Left ventricle myocardium inferior (tissue), 1 donor: ENCODE data around the gene ISLR2. TPM values are rescaled to one million over a fixed set of nuclear protein-coding genes. Genes with fewer than 3 reads are reported as not detected.

Source experiments
- DNase-seq: peaks from one replicate; pipeline ENCODE4 v3.0.0-alpha.2; 2020
- H3K27ac ChIP-seq: fragments of 200-600 bp; replicated peaks from 2 replicates; pipeline ENCODE4 v1.8.0; 2021
- H3K27me3 ChIP-seq: fragments of 200-600 bp; 2 replicates; pipeline ENCODE4 v1.8.0; 2021; ENCODE audit warnings: low read depth
- H3K36me3 ChIP-seq: fragments of 200-600 bp; 2 replicates; pipeline ENCODE4 v1.8.0; 2021
- H3K4me1 ChIP-seq: fragments of 200-600 bp; 2 replicates; pipeline ENCODE4 v1.8.0; 2021
- H3K4me3 ChIP-seq: fragments of 200-600 bp; 2 replicates; pipeline ENCODE4 v1.8.0; 2021; ENCODE audit warnings: mild to moderate bottlenecking, moderate library complexity
- H3K9me3 ChIP-seq: fragments of 200-600 bp; replicated peaks from 2 replicates; pipeline ENCODE4 v1.8.0; 2021
- CTCF ChIP-seq: fragments of 200-600 bp; IDR thresholded peaks from 2 replicates; pipeline ENCODE4 v1.8.0; 2021; ENCODE audit warnings: antibody characterized with exemption, mild to moderate bottlenecking, borderline replicate concordance
- intact Hi-C: fragments of 100-400 bp; cut with micrococcal nuclease; formaldehyde crosslinking; loops from one replicate; pipeline ENCODE4 v1.11.0; 2022
- total RNA-seq: library from RNA; stranded (reverse); fragmentation: NEBNext Ultra II Directional; extraction: Animal tissue kit (Norgen Biotek cat#: 25700); gene quantifications from one replicate; pipeline ENCODE4 v1.2.1, GENCODE V29; 2021
- donor health status: DM: no; HTN: yes; CAD: no; lungs with severe emphysema.

Gene ISLR2
- total RNA-seq, 1 donor from 2014 or later = 2.6 TPM

DNA sequence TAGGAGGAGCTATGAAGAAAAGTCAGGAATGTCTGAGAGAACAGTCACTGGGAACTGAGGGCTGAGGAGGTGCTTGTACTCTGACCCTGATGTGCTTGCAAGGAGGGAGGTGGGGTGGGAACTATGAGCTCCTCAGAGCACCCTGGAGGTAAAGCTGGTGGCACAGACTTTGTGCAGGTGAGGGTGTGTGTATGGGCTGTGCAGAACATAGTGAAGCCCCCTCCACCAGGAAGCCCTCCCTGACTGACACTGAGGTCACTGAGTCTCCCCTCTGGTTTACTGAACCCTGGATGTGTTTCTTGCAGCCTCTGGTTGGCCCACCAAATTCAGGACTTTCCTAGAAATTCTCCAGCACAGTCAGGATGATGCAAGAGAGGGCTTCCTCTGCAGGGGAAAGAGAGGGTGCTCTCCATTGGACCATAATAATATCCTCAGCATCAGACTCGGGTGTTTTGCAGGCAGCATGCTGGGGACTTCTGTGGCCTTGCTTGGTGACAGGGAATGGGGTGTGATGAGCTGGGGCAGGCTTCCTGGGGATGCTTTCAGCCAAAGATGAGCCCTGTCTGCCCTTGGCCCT lies 41.7 kb downstream of the ISLR2 start:
- H3K9me3 ChIP-seq = no peaks in the 10 kb centered on the region
- peaks cover 67% of the 10 kb centered on the region for H3K4me1 ChIP-seq
- intact Hi-C loops = no loop called here
- no peaks in the 10 kb centered on the region for H3K27me3 ChIP-seq
- peak overlapping the region; percentile 30 for H3K4me3 ChIP-seq
- peak overlapping the region; percentile 87 for H3K27ac ChIP-seq
- TF ChIP-seq CTCF = no peak
- no peak for DNase-seq
- H3K36me3 ChIP-seq = no peaks in the 10 kb centered on the region

DNA sequence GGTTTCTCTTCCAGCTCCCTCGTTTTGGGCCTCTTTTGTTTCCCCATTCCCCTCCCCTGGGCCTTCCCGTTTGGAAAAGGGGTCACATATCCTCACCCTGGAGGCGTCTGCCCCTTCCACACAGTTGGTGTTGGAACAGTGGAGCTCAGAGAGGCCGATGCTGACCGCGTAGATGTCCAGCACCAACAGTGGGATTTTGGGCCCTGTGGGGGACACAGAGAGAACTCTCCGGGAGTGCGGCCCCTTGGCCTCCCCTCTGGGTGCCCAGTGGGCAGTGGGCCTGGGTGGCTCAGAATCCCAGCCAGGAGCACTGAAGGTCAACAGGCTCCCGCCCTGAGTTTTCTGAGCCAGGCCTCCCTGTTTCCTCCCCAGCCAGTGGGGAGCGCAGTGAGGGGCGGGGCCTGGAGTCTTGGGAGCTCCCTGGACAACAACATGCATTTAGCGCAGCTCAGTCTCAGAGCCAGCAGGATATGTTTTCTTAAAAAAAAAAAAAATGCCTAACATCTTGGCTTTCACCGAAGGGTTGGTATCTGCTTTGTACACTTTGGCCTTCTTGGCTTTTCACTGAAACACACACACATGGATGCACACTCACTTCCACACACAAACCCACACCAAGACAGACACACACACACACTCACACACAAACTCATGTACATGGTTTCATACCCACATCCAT lies 42.5 kb downstream of the ISLR2 start:
- intact Hi-C loops = no loop called here
- Histone ChIP-seq H3K27ac (peak overlapping the region; percentile 87), H3K9me3 (no peaks in the 10 kb centered on the region), H3K4me3 (peak overlapping the region; percentile 60), H3K27me3 (no peaks in the 10 kb centered on the region), H3K36me3 (no peaks in the 10 kb centered on the region), H3K4me1 (peaks cover 69% of the 10 kb centered on the region)
- no peak for TF ChIP-seq CTCF
- peak; percentile 82 for DNase-seq

GRCh38 chr15:74173380-74174218 lies 43.2 kb downstream of the ISLR2 start, which contains the start of gene ISLR:
Gene ISLR (plus strand): TSS chr15:74173710. CDS start chr15:74174859, 1,149 bp downstream.
- peaks cover 69% of the 10 kb centered on the region for H3K4me1 ChIP-seq
- H3K9me3 ChIP-seq = no peaks in the 10 kb centered on the region
- TF ChIP-seq CTCF = no peak
- H3K36me3 ChIP-seq = no peaks in the 10 kb centered on the region
- peak; percentile 46 for DNase-seq
- H3K27ac ChIP-seq = peak within 1 kb of the TSS; percentile 87
- H3K4me3 ChIP-seq = peak within 1 kb of the TSS; percentile 60
- intact Hi-C loops = no loop called here
- H3K27me3 ChIP-seq = no peaks in the 10 kb centered on the region

DNA sequence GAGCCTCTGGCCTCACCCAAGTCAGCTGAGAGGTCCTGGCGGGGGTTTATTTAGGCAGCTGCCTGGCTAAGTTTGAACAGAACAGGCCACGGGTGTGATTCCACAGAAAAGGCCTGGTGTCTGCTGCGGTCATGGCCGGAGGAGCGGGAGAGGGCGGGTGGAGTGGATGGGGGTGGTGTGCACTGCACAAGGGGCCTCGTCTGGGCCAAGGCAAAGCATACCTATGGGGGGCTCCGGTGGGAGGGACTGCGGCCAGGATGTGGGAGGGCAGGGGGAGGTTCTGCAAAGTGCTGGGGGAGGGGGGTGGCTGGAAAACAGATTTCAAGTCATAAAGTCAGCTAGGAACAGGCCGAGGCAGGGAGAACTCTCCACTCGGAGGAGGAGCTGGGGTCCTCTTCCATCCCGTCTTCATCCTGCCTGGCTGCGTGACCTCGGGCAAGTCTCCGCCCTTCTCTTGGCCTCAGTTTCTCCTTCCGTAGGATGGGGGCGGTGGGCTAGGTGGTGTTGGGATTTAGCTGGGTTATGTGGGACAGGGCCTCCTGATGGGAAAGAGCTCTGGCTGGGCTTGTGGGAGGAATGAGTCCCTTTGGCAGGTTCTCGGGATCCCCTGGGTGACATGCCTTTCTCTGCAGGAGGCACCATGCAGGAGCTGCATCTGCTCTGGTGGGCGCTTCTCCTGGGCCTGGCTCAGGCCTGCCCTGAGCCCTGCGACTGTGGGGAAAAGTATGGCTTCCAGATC lies 44.0 kb downstream of the ISLR2 start:
- Histone ChIP-seq H3K4me3 (peak overlapping the region; percentile 60), H3K27me3 (no peaks in the 10 kb centered on the region), H3K4me1 (peaks cover 69% of the 10 kb centered on the region), H3K36me3 (no peaks in the 10 kb centered on the region), H3K27ac (peak overlapping the region; percentile 87), H3K9me3 (no peaks in the 10 kb centered on the region)
- DNase-seq = peak; percentile 41
- intact Hi-C loops = no loop called here
- no peak for TF ChIP-seq CTCF

- no peak for TF ChIP-seq CTCF
- peaks cover 71% of the 10 kb centered on the region for H3K4me1 ChIP-seq
- intact Hi-C loops = no loop called here
- H3K27ac ChIP-seq = peak overlapping the region; percentile 87
- H3K27me3 ChIP-seq = no peaks in the 10 kb centered on the region
- no peaks in the 10 kb centered on the region for H3K9me3 ChIP-seq
- DNase-seq = no peak
- peak overlapping the region; percentile 60 for H3K4me3 ChIP-seq
- H3K36me3 ChIP-seq = no peaks in the 10 kb centered on the region
Observed at GRCh38 chr15:74174958-74175253, 44.5 kb downstream of the ISLR2 start.
